Naive thymus-derived CD8-positive, alpha-beta T cell (primary cell): ENCODE data around the gene SEC14L1. TPM values are rescaled to one million over a fixed set of nuclear protein-coding genes. Genes with fewer than 3 reads are reported as not detected.

Experiments
- ATAC-seq, 2 donors: fragments of 150-1000 bp; cut with Tn5 transposase in 1 of 2; sonication (Bioruptor Pico), chemical (Tn5 transposase) in 1 of 2; 1 replicate in 1 of 2; 2 replicates in 1 of 2; pipeline ENCODE4 v1.10.0; 2021; ENCODE audit warnings: mild to moderate bottlenecking in 2 of 2, moderate library complexity in 2 of 2
- POLR2A ChIA-PET: fragments of 350-600 bp; sonication (Branson Sonifier 250); formaldehyde crosslinking; loops from one replicate; lab custom pipeline; 2021; ENCODE audit warnings: antibody characterized with exemption; lab: Charles Lee
- DNase-seq, 10 donors: peaks; one replicate each; pipeline versions ENCODE4 v3.0.0 to v3.0.0-alpha.2; 2020 to 2022
- H3K27ac Mint-ChIP-seq, 10 donors: one replicate each; pipeline ENCODE4 v1.8.0; 2020 to 2022; ENCODE audit warnings: mild to moderate bottlenecking in 10 of 10, mixed read lengths in 10 of 10, moderate library complexity in 4 of 10, inconsistent platforms in 1 of 10
- H3K27me3 Mint-ChIP-seq, 5 donors: one replicate each; pipeline ENCODE4 v1.8.0; 2021 to 2022; ENCODE audit warnings: mixed read lengths in 5 of 5
- H3K36me3 Mint-ChIP-seq, 3 donors: one replicate each; pipeline ENCODE4 v1.8.0; 2020 to 2022; ENCODE audit warnings: mixed read lengths in 3 of 3, mild to moderate bottlenecking in 2 of 3, inconsistent platforms in 1 of 3
- H3K4me1 Mint-ChIP-seq, 4 donors: one replicate each; pipeline ENCODE4 v1.8.0; 2021 to 2022; ENCODE audit warnings: mixed read lengths in 4 of 4
- H3K4me3 Mint-ChIP-seq, 10 donors: one replicate each; pipeline ENCODE4 v1.8.0; 2020 to 2022; ENCODE audit warnings: mild to moderate bottlenecking in 10 of 10, mixed read lengths in 10 of 10, moderate library complexity in 6 of 10, inconsistent platforms in 1 of 10
- H3K9me3 Mint-ChIP-seq, 9 donors: one replicate each; pipeline ENCODE4 v1.8.0; 2020 to 2022; ENCODE audit warnings: mixed read lengths in 9 of 9, mild to moderate bottlenecking in 3 of 9, inconsistent platforms in 1 of 9, moderate library complexity in 1 of 9
- polyA plus RNA-seq, 3 donors: library from polyadenylated mRNA; unstranded; fragments of 300-500 nt; fragmentation: Illumina TruSeq; gene quantifications; one replicate each; pipeline ENCODE4 v1.2.3, GENCODE V29; 2021
- total RNA-seq, 8 experiments: library from RNA in 2 of 8; stranded (reverse) in 2 of 8; gene quantifications; one replicate each; pipeline ENCODE4 v1.2.3 and lab custom pipeline; 2021 to 2026

Gene SEC14L1
- total and polyA plus RNA-seq, 5 experiments from 2014 or later: 7.7 to 32.9 (median 9.5) TPM

DNA sequence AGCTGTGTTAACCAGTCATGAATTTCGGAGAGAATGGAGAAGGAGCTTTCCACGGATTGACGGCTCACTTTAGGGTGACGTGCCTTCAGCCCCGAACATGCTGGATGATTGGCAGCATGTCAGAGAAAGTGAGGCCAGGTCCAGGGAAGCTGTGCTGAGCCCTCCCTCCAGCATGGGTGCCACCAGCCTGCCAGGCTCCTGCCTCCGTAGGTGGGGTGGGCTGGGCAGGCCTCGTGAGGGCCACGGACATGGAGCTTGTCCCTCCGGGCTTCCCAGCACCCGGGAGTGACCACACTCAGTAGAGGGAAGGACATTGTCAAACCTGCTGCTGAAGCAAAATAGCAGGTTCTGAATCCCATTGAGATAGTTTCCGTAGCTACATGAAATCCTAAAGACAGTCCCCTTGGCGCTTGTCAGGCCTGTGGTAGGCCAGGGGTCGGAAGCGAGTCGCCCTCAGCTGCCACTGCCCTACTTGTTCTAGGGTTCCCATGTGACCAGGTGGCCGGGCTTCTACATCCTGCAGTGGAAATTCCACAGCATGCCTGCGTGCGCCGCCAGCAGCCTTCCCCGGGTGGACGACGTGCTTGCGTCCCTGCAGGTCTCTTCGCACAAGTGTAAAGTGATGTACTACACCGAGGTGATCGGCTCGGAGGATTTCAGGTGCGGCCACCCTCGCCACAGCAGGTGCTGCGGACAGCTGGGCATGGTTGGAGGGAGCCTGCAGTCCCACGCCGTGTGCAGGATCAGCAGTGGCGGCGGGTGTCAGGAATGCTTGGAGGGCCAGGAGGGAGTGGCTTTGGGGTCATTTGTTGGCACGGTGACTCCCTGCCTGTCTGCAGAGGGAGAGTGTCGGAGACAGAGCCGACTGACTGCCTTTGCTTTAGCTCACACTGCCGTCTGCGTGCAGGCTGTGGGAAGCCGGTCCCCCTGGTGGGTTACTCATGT is 72.3 kb downstream of the SEC14L1 start:
- no peaks in the 10 kb centered on the region for H3K27me3 Mint-ChIP-seq
- H3K36me3 Mint-ChIP-seq: peaks cover 7 to 77% (median 36%) of the 10 kb centered on the region in 3 donors
- H3K9me3 Mint-ChIP-seq: no peaks in the 10 kb centered on the region
- peaks cover 0 to 13% (median 2%) of the 10 kb centered on the region in 4 donors for H3K4me1 Mint-ChIP-seq
- DNase-seq (no peak), ATAC-seq (no peak)
- POLR2A ChIA-PET: interaction anchor here (1.2 kb wide), 1 partner anchor 72 kb away, joined by 3 read pairs; the partner anchor contains the start of gene SEC14L1
- peak overlapping the region in 1 of 10 donors; percentile 24 for H3K27ac Mint-ChIP-seq
- no peak overlapping the region for H3K4me3 Mint-ChIP-seq

GRCh38 chr17:77213778-77214132 is 73.0 kb downstream of the SEC14L1 start:
- ATAC-seq (no peak), DNase-seq (no peak)
- Mint-ChIP-seq H3K27me3 (no peaks in the 10 kb centered on the region), H3K4me1 (peaks cover 0 to 13% (median 2%) of the 10 kb centered on the region in 4 donors), H3K27ac (no peak overlapping the region), H3K9me3 (no peaks in the 10 kb centered on the region), H3K36me3 (peaks cover 7 to 75% (median 33%) of the 10 kb centered on the region in 3 donors), H3K4me3 (no peak overlapping the region)
- POLR2A ChIA-PET: interaction anchor here (1.2 kb wide), 1 partner anchor 73 kb away, joined by 3 read pairs; the partner anchor contains the start of gene SEC14L1

DNA sequence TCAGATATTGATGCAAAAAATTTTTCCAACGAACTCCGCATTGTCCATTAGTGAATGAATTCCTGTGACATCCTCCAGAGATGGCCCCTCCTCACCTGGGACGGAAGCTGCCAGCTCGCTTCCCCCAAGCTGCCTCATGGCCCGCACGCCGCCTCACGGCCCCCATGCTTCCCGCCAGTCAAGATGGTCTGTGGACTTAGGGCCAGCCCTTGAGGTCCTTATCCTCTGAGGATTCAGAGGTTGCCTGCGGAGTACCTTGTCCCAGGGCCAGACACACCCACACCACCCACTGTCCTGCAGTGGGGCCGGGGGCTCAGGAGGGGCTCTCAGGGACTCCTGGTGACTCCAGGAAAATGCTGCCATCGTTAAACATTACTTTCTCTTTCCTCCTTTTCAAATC is 73.6 kb downstream of the SEC14L1 start:
- Mint-ChIP-seq H3K27me3 (no peaks in the 10 kb centered on the region), H3K27ac (peak overlapping the region in 1 of 10 donors; percentile 45), H3K36me3 (peaks cover 7 to 74% (median 32%) of the 10 kb centered on the region in 3 donors), H3K4me1 (peaks cover 0 to 13% (median 2%) of the 10 kb centered on the region in 4 donors), H3K4me3 (no peak overlapping the region), H3K9me3 (no peaks in the 10 kb centered on the region)
- POLR2A ChIA-PET: interaction anchor here (1.2 kb wide), 1 partner anchor 74 kb away, joined by 3 read pairs; the partner anchor contains the start of gene SEC14L1
- DNase-seq (no peak), ATAC-seq (no peak)

- DNase-seq (peak in 2 of 10 donors; percentile 4 to 19), ATAC-seq (no peak)
- no peaks in the 10 kb centered on the region for H3K27me3 Mint-ChIP-seq
- peaks cover 0 to 13% (median 2%) of the 10 kb centered on the region in 4 donors for H3K4me1 Mint-ChIP-seq
- H3K4me3 Mint-ChIP-seq: no peak overlapping the region
- peaks cover 7 to 69% (median 29%) of the 10 kb centered on the region in 3 donors for H3K36me3 Mint-ChIP-seq
- POLR2A ChIA-PET: no interaction called here
- H3K9me3 Mint-ChIP-seq: no peaks in the 10 kb centered on the region
- peak overlapping the region in 2 of 10 donors; percentile 36 to 45 for H3K27ac Mint-ChIP-seq
These were observed 74.0 kb downstream of the SEC14L1 start for GRCh38 chr17:77214743-77215142.

GRCh38 chr17:77215281-77215680 is 74.5 kb downstream of the SEC14L1 start:
- DNase-seq (no peak), ATAC-seq (no peak)
- H3K9me3 Mint-ChIP-seq: no peaks in the 10 kb centered on the region
- POLR2A ChIA-PET: no interaction called here
- H3K27me3 Mint-ChIP-seq: no peaks in the 10 kb centered on the region
- no peak overlapping the region for H3K4me3 Mint-ChIP-seq
- peaks cover 0 to 13% (median 1%) of the 10 kb centered on the region in 4 donors for H3K4me1 Mint-ChIP-seq
- peaks cover 3 to 64% (median 29%) of the 10 kb centered on the region in 3 donors for H3K36me3 Mint-ChIP-seq
- peak overlapping the region in 1 of 10 donors; percentile 56 for H3K27ac Mint-ChIP-seq

DNA sequence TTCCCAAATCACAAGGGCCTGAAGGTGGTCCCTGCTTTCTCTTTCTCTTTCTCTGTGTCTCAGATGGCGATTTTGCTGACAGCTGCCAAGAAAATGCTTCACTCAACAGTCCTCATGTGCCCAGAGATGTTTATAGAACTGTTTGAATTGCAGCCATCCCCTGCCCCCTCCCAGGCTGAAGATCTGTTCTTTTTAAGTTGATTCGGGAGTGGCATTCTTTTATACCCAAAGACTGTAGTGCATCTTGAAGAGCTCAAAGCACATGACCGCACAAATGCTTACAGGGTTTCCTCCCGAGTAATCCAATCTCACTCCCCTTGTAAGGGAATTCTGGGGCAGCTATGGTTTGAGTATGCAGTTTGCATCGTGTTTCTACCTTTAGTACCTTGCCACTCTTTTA is 75.7 kb downstream of the SEC14L1 start:
- POLR2A ChIA-PET: no interaction called here
- Mint-ChIP-seq H3K27ac (peak overlapping the region in 3 of 10 donors; percentile 3 to 77 (median 48)), H3K27me3 (no peaks in the 10 kb centered on the region), H3K4me1 (peaks cover 0 to 10% (median 0%) of the 10 kb centered on the region in 4 donors), H3K36me3 (peaks cover 0 to 52% (median 24%) of the 10 kb centered on the region in 3 donors), H3K4me3 (no peak overlapping the region), H3K9me3 (no peaks in the 10 kb centered on the region)
- DNase-seq (no peak), ATAC-seq (no peak)

DNA sequence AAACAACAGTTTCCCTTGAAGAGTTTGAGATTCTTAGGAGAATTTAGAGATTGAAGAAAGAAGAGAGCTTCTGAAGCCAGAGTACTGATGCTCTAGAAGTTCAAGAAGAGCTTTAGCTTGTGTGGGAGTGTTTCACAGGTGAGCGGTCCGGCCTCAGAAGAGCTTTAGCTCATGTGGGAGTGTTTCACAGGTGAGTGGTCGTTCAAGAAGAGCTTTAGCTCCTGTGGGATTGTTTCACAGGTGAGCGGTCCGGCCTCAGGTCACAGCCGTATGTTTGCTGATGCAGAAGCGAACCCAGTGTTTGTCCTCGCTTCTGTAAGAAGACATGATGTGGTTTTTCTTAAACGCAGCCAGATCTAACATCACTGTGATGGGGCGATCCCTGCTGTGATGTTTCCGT is 76.4 kb downstream of the SEC14L1 start:
- DNase-seq (no peak), ATAC-seq (no peak)
- Mint-ChIP-seq H3K36me3 (peaks cover 0 to 46% (median 18%) of the 10 kb centered on the region in 3 donors), H3K27me3 (no peaks in the 10 kb centered on the region), H3K9me3 (no peaks in the 10 kb centered on the region), H3K27ac (no peak overlapping the region), H3K4me1 (peaks cover 0 to 5% (median 0%) of the 10 kb centered on the region in 4 donors), H3K4me3 (no peak overlapping the region)
- POLR2A ChIA-PET: no interaction called here

GRCh38 chr17:77217566-77217965 is 76.8 kb downstream of the SEC14L1 start:
- POLR2A ChIA-PET: no interaction called here
- Mint-ChIP-seq H3K4me3 (no peak overlapping the region), H3K27me3 (no peaks in the 10 kb centered on the region), H3K4me1 (peaks cover 0 to under 1% (median 0%) of the 10 kb centered on the region in 4 donors), H3K9me3 (no peaks in the 10 kb centered on the region), H3K27ac (no peak overlapping the region), H3K36me3 (peaks cover 0 to 41% (median 14%) of the 10 kb centered on the region in 3 donors)
- ATAC-seq (no peak), DNase-seq (no peak)

GRCh38 chr17:77218902-77219301 is 78.1 kb downstream of the SEC14L1 start:
- Mint-ChIP-seq H3K4me1 (no peaks in the 10 kb centered on the region), H3K9me3 (no peaks in the 10 kb centered on the region), H3K27me3 (no peaks in the 10 kb centered on the region), H3K27ac (peak overlapping the region in 1 of 10 donors; percentile 12), H3K4me3 (peak overlapping the region in 1 of 10 donors; percentile 45), H3K36me3 (peaks cover 0 to 30% (median 9%) of the 10 kb centered on the region in 3 donors)
- no peak for ATAC-seq
- DNase-seq: no peak
- POLR2A ChIA-PET: no interaction called here

DNA sequence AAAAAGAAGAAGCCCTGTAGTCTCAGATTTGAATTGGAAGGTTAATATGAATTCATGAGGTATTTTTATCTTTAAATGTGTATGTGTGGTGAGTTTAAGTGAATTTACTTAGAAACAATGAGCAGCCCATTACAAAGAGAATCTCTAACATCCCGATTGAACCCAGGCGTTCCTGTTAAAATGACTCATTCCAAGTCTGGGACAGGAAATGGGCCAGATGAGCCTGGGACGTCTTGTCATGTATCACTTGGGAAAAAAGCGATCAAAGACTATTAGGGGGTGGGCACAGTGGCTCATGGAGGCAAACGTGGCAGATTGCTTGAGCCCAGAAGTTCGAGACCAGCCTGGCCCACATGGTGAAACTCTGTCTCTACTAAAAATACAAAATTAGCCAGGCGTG is 81.6 kb downstream of the SEC14L1 start:
- Mint-ChIP-seq H3K9me3 (peaks cover 0 to 5% (median 0%) of the 10 kb centered on the region in 9 donors), H3K27me3 (no peaks in the 10 kb centered on the region), H3K27ac (peak overlapping the region in 1 of 10 donors; percentile 2), H3K4me1 (no peaks in the 10 kb centered on the region), H3K36me3 (peaks cover 0 to 11% (median 7%) of the 10 kb centered on the region in 3 donors), H3K4me3 (no peak overlapping the region)
- POLR2A ChIA-PET: no interaction called here
- DNase-seq: no peak
- ATAC-seq: no peak

GRCh38 chr17:77223642-77224420 is 83.1 kb downstream of the SEC14L1 start:
- no peaks in the 10 kb centered on the region for H3K27me3 Mint-ChIP-seq
- H3K4me1 Mint-ChIP-seq: no peaks in the 10 kb centered on the region
- ATAC-seq: no peak
- no peak overlapping the region for H3K4me3 Mint-ChIP-seq
- DNase-seq: no peak
- H3K9me3 Mint-ChIP-seq: peaks cover 0 to 5% (median 0%) of the 10 kb centered on the region in 9 donors
- POLR2A ChIA-PET: no interaction called here
- peaks cover 0 to 4% (median 4%) of the 10 kb centered on the region in 3 donors for H3K36me3 Mint-ChIP-seq
- no peak overlapping the region for H3K27ac Mint-ChIP-seq

DNA sequence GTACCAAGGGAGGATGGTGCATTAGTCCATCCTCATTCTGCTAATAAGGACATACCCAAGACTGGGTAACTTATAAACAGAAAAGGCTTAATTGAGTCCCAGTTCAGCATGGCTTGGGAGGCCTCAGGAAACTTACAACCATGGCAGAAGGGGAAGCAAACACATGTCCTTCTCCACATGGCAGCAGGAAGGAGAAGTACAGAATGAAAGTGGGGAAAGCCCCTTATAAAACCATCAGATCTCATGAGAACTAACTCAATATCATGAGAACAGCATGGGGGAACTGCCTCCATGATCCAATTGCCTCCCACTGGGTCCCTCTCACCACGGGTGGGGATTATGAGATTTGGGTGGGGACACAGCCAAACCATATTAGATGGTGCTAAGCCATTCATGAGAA is 84.5 kb downstream of the SEC14L1 start:
- Mint-ChIP-seq H3K36me3 (peaks cover 0 to 4% (median 0%) of the 10 kb centered on the region in 3 donors), H3K27me3 (no peaks in the 10 kb centered on the region), H3K9me3 (peaks cover 0 to 5% (median 0%) of the 10 kb centered on the region in 9 donors), H3K4me1 (no peaks in the 10 kb centered on the region), H3K27ac (peak overlapping the region in 1 of 10 donors; percentile 24), H3K4me3 (no peak overlapping the region)
- no peak for DNase-seq
- POLR2A ChIA-PET: no interaction called here
- ATAC-seq: no peak
